IMR-90 (cell line): ENCODE data around the gene PPFIBP2. TPM values are rescaled to one million over a fixed set of nuclear protein-coding genes. Genes with fewer than 3 reads are reported as not detected.

Experiments used
- ATAC-seq: fragments of 200-7000 bp; cut with Tn5 transposase; 2 replicates; pipeline ENCODE4 v1.9.1; 2020; ENCODE audit warnings: low read depth, mild to moderate bottlenecking, moderate library complexity
- BruUV-seq: library from RNA; stranded (reverse); fragments of 400-500 nt; replicated peaks from 2 replicates; lab custom pipeline; 2021; lab: Mats Ljungman, UMichigan
- CTCF ChIA-PET: fragments of 300-600 bp; formaldehyde crosslinking; extraction: SDS; loops from one replicate; lab custom pipeline; 2021; ENCODE audit warnings: antibody characterized with exemption; lab: Yijun Ruan, JAX
- POLR2A ChIA-PET: fragments of 300-600 bp; sonication (Branson Sonifier 250); formaldehyde crosslinking; loops from one replicate; lab custom pipeline; 2022; ENCODE audit warnings: antibody characterized with exemption; ENCODE audit not compliant: unreplicated experiment; lab: Charles Lee
- DNase-seq: peaks from one replicate; pipeline ENCODE4 v3.0.0; 2013
- H2AFZ ChIP-seq: replicated peaks from 2 replicates; pipeline ENCODE3; 2013; ENCODE audit warnings: low read length, mild to moderate bottlenecking; ENCODE audit not compliant: poor library complexity
- H2AK5ac ChIP-seq: 2 replicates; pipeline ENCODE4 v1.6.1; 2013; ENCODE audit warnings: low read depth, low read length, inconsistent platforms
- H2AK9ac ChIP-seq: replicated peaks from 2 replicates; pipeline ENCODE3; 2013; ENCODE audit warnings: mild to moderate bottlenecking, low read depth, low read length, moderate library complexity; ENCODE audit not compliant: poor library complexity
- H2BK120ac ChIP-seq: 2 replicates; pipeline ENCODE4 v1.6.1; 2013; ENCODE audit warnings: low read depth, low read length, inconsistent platforms
- H2BK15ac ChIP-seq: 3 replicates; pipeline ENCODE4 v1.6.1; 2013; ENCODE audit warnings: low read depth, low read length, inconsistent platforms
- H2BK20ac ChIP-seq: 2 replicates; pipeline ENCODE4 v1.6.1; 2013; ENCODE audit warnings: low read depth, mild to moderate bottlenecking, inconsistent platforms, low read length, moderate library complexity
- H2BK5ac ChIP-seq: 2 replicates; pipeline ENCODE4 v1.6.1; 2013; ENCODE audit warnings: mild to moderate bottlenecking, low read depth, low read length, inconsistent platforms; ENCODE audit not compliant: poor library complexity, severe bottlenecking
- H3K14ac ChIP-seq: replicated peaks from 2 replicates; pipeline ENCODE4 v1.6.1; 2013; ENCODE audit warnings: low read depth, low read length, inconsistent platforms
- H3K18ac ChIP-seq: 2 replicates; pipeline ENCODE4 v1.6.1; 2013; ENCODE audit warnings: low read depth, low read length, control low read depth
- H3K23ac ChIP-seq: 2 replicates; pipeline ENCODE4 v1.6.1; 2013; ENCODE audit warnings: low read depth, low read length, inconsistent platforms
- H3K27ac ChIP-seq: 2 replicates; pipeline ENCODE4 v1.5.1; 2013; ENCODE audit warnings: mild to moderate bottlenecking, control low read depth, low read length; ENCODE audit not compliant: insufficient read depth
- H3K27me3 ChIP-seq: 2 replicates; pipeline ENCODE4 v1.6.1; 2013; ENCODE audit warnings: low read length; ENCODE audit not compliant: control insufficient read depth, insufficient read depth
- H3K36me3 ChIP-seq: 2 replicates; pipeline ENCODE4 v1.6.1; 2013; ENCODE audit warnings: low read length, mixed read lengths; ENCODE audit not compliant: control insufficient read depth, insufficient read depth
- H3K4ac ChIP-seq: 2 replicates; pipeline ENCODE4 v1.6.1; 2013; ENCODE audit warnings: low read depth, low read length, inconsistent platforms
- H3K4me1 ChIP-seq: 2 replicates; pipeline ENCODE4 v1.6.1; 2013; ENCODE audit warnings: low read length, mixed read lengths; ENCODE audit not compliant: control insufficient read depth, insufficient read depth
- H3K4me2 ChIP-seq: 2 replicates; pipeline ENCODE4 v1.6.1; 2013; ENCODE audit warnings: low read depth, mild to moderate bottlenecking, control low read depth, low read length, moderate library complexity
- H3K4me3 ChIP-seq: 2 replicates; pipeline ENCODE4 v1.5.1; 2013; ENCODE audit warnings: low read depth, mild to moderate bottlenecking, control low read depth, low read length, moderate library complexity; ENCODE audit not compliant: insufficient read depth
- H3K56ac ChIP-seq: 2 replicates; pipeline ENCODE4 v1.6.1; 2013; ENCODE audit warnings: low read length, inconsistent platforms; ENCODE audit not compliant: insufficient read depth; ENCODE audit errors: extremely low read depth
- H3K79me1 ChIP-seq, 2 experiments: 2 replicates each; pipeline ENCODE4 v1.6.1; 2013; ENCODE audit warnings: low read length in 2 of 2, inconsistent platforms in 1 of 2, low read depth in 1 of 2
- H3K9ac ChIP-seq: 2 replicates; pipeline ENCODE4 v1.6.1; 2013; ENCODE audit warnings: low read depth, low read length, control low read depth
- H3K9me1 ChIP-seq: 2 replicates; pipeline ENCODE4 v1.6.1; 2013; ENCODE audit warnings: low read length, inconsistent platforms; ENCODE audit not compliant: insufficient read depth
- H3K9me3 ChIP-seq: 2 replicates; pipeline ENCODE4 v1.6.1; 2013; ENCODE audit warnings: low read length; ENCODE audit not compliant: control insufficient read depth, insufficient read depth
- H4K20me1 ChIP-seq: 2 replicates; pipeline ENCODE4 v1.6.1; 2013; ENCODE audit warnings: low read length, inconsistent platforms; ENCODE audit not compliant: insufficient read depth
- H4K5ac ChIP-seq: 2 replicates; pipeline ENCODE4 v1.6.1; 2013; ENCODE audit warnings: mild to moderate bottlenecking, low read depth, low read length, control low read depth
- H4K8ac ChIP-seq, 2 experiments: 2 replicates each; pipeline ENCODE4 v1.6.1; 2013; ENCODE audit warnings: low read depth in 2 of 2, low read length in 2 of 2, control low read depth in 1 of 2, inconsistent platforms in 1 of 2
- H4K91ac ChIP-seq: 2 replicates; pipeline ENCODE4 v1.6.1; 2013; ENCODE audit warnings: low read depth, low read length, inconsistent platforms; ENCODE audit not compliant: insufficient read depth
- MAFK ChIP-seq: IDR thresholded peaks from 2 replicates; pipeline ENCODE4 v1.6.1; 2012; ENCODE audit warnings: low read depth, low read length, improper control_type of control experiment
- MAZ ChIP-seq: IDR thresholded peaks from 2 replicates; pipeline ENCODE4 v1.6.1; 2012; ENCODE audit warnings: low read depth, mild to moderate bottlenecking, low read length, improper control_type of control experiment, moderate library complexity, borderline replicate concordance
- MXI1 ChIP-seq: IDR thresholded peaks from 2 replicates; pipeline ENCODE4 v1.6.1; 2012; ENCODE audit warnings: low read depth, mild to moderate bottlenecking, low read length, moderate library complexity, borderline replicate concordance
- NFE2L2 ChIP-seq: fragments of 150-350 bp; IDR thresholded peaks from 2 replicates; pipeline ENCODE4 v1.6.1; 2016; ENCODE audit warnings: low read depth, mild to moderate bottlenecking, low read length
- POLR2A ChIP-seq: IDR thresholded peaks from 2 replicates; pipeline ENCODE4 v1.6.1; 2012; ENCODE audit warnings: mild to moderate bottlenecking, low read depth, low read length
- RAD21 ChIP-seq: IDR thresholded peaks from 2 replicates; pipeline ENCODE4 v1.6.1; 2012; ENCODE audit warnings: low read length, improper control_type of control experiment
- RFX5 ChIP-seq: IDR thresholded peaks from 2 replicates; pipeline ENCODE4 v1.8.0; 2012; ENCODE audit warnings: low read depth, mild to moderate bottlenecking, low read length, moderate library complexity
- SMC3 ChIP-seq: fragments of 150-350 bp; IDR thresholded peaks from 2 replicates; pipeline ENCODE4 v1.6.1; 2016; ENCODE audit warnings: low read depth, mild to moderate bottlenecking, antibody characterized with exemption, low read length, moderate library complexity
- dilution Hi-C: fragments of 300-500 bp; cut with HindIII; formaldehyde crosslinking; loops from one replicate; pipeline ENCODE4 v1.14.3; 2018; ENCODE audit warnings: low sequenced_read_pairs; ENCODE audit not compliant: unreplicated experiment
- in situ Hi-C: fragments of 300-500 bp; cut with MboI; formaldehyde crosslinking; loops from 3 replicates; pipeline ENCODE4 v1.14.3; 2019; ENCODE audit warnings: low sequenced_read_pairs, inconsistent platforms, mixed read lengths
- intact Hi-C: fragments of 100-400 bp; cut with micrococcal nuclease; formaldehyde crosslinking; loops from 2 replicates; pipeline ENCODE4 v1.10.0; 2022
- polyA plus RNA-seq, 3 experiments: library from polyadenylated mRNA; depleted of rRNA; stranded (reverse); fragments of >200 nt; gene quantifications; 2 replicates each; pipeline ENCODE4 v1.2.3, GENCODE V29; 2012; ENCODE audit warnings: low replicate concordance in 1 of 3
- total RNA-seq: library from RNA; depleted of rRNA; stranded (reverse); fragments of >200 nt; gene quantifications from 2 replicates; pipeline ENCODE4 v1.2.3, GENCODE V29; 2012
- TF ChIP-seq, protein P1 (sequence below): fragments of 150-350 bp; IDR thresholded peaks from 2 replicates; pipeline ENCODE4 v1.6.1; 2016; ENCODE audit warnings: low read depth, mild to moderate bottlenecking, low read length, moderate library complexity, borderline replicate concordance
- TF ChIP-seq, protein P2 (sequence below): fragments of 150-350 bp; IDR thresholded peaks from 2 replicates; pipeline ENCODE4 v1.6.1; 2017; ENCODE audit warnings: mild to moderate bottlenecking, antibody characterized with exemption, low read length, low read depth
- TF ChIP-seq, protein P3 (sequence below): conservative IDR thresholded peaks from 2 replicates; pipeline ENCODE4 v1.5.1; 2012; ENCODE audit warnings: mild to moderate bottlenecking, low read depth, low read length, improper control_type of control experiment

Gene PPFIBP2
- total and polyA plus RNA-seq, 2 of the 4 experiments (the other 2 are of a cell fraction): 6.0 to 11.8 TPM

DNA sequence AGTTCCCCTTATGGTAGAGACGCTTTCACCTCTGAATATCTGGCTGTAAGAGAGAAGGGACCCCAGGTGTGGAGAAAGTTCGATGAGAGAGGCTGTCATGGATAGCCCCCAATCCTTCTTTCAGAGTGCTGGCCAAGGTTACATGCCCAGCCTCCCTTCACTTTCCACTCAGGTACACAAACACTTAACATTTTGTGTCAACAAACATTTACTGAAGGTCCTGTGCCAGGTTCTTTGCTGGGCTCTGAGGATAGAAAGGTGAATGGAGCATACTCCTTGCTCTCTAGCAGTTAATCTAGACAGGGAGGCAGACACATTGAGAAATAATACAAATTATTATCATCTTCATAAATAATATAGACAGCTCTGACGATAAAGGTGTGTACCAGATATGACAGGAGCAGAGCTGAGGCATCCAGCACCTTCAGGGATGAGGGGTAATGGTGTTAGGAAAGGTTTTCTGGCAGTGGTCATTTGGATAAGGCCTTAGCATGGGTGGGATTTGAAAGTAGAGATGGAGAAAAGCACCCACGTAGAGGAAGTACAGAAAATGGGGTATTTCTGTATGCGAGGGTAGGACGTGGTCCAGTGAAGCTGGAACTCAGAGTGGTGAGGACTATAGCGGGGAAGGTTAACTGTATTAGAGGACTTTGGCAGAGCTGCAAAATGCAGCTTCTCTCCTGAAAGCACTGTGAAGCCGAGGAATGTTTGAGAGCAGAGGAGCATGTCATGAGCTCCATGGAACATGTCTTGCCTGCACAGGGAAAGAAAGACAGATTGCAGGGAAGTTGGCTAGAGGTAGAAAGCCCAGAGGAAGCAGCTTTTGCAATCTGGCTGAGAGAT is 19.6 kb downstream of the PPFIBP2 start (continued):
- TF ChIP-seq, protein P1, sequence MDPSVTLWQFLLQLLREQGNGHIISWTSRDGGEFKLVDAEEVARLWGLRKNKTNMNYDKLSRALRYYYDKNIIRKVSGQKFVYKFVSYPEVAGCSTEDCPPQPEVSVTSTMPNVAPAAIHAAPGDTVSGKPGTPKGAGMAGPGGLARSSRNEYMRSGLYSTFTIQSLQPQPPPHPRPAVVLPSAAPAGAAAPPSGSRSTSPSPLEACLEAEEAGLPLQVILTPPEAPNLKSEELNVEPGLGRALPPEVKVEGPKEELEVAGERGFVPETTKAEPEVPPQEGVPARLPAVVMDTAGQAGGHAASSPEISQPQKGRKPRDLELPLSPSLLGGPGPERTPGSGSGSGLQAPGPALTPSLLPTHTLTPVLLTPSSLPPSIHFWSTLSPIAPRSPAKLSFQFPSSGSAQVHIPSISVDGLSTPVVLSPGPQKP: no peak

DNA sequence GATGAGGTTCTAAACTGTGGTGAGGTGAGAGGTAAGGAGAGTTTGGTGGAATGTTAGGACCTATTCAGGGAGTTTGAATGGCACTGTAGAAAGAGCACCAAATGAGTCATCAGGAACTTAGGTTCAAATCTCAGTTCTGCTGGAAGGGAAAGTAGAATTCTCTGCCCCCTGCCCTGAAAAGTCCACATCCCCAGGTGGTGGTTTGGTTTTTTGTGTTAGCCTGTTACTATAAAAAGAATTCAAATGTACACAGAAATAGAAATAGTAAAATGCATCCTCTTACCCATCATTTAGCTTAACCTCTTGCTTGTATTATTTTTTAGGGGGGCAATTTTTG is 20.2 kb downstream of the PPFIBP2 start:
- ChIA-PET CTCF (interaction anchor here (1.9 kb wide), 1 partner anchor 38 kb away, joined by 4 read pairs; no protein-coding TSS in a partner anchor), POLR2A (no interaction called here)
- Histone ChIP-seq H3K56ac (no peak overlapping the region), H3K4ac (no peak overlapping the region), H2AK5ac (no peak overlapping the region), H3K9me1 (no peaks in the 10 kb centered on the region), H2BK5ac (no peak overlapping the region), H3K4me2 (no peak overlapping the region), H3K4me1 (no peaks in the 10 kb centered on the region), H2BK20ac (no peak overlapping the region), H3K27me3 (peaks cover 6% of the 10 kb centered on the region), H2BK120ac (no peak overlapping the region), H3K23ac (no peak overlapping the region), H2BK15ac (no peak overlapping the region), H3K36me3 (no peaks in the 10 kb centered on the region), H3K4me3 (no peak overlapping the region), H3K9me3 (no peaks in the 10 kb centered on the region), H3K79me1 (no peaks in the 10 kb centered on the region), H3K27ac (no peak overlapping the region), H3K14ac (no peak overlapping the region), H4K91ac (no peak overlapping the region), H3K9ac (no peak overlapping the region), H4K20me1 (no peaks in the 10 kb centered on the region), H4K8ac (no peak overlapping the region), H2AK9ac (no peak overlapping the region), H4K5ac (no peak overlapping the region), H3K18ac (no peak overlapping the region), H2AFZ (peak overlapping the region; percentile 24)
- ATAC-seq (no peak), DNase-seq (no peak)
- no TSS peak for BruUV-seq
- intact Hi-C loops: no loop called here
- in situ Hi-C loops: no loop called here
- dilution Hi-C loops: no loop called here
- TF ChIP-seq MAFK (no peak), RFX5 (no peak), MXI1 (no peak), POLR2A (no peak), RAD21 (no peak), SMC3 (no peak), NFE2L2 (no peak), MAZ (no peak)
- TF ChIP-seq, protein P2, sequence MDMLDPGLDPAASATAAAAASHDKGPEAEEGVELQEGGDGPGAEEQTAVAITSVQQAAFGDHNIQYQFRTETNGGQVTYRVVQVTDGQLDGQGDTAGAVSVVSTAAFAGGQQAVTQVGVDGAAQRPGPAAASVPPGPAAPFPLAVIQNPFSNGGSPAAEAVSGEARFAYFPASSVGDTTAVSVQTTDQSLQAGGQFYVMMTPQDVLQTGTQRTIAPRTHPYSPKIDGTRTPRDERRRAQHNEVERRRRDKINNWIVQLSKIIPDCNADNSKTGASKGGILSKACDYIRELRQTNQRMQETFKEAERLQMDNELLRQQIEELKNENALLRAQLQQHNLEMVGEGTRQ: no peak
- TF ChIP-seq, protein P3, sequence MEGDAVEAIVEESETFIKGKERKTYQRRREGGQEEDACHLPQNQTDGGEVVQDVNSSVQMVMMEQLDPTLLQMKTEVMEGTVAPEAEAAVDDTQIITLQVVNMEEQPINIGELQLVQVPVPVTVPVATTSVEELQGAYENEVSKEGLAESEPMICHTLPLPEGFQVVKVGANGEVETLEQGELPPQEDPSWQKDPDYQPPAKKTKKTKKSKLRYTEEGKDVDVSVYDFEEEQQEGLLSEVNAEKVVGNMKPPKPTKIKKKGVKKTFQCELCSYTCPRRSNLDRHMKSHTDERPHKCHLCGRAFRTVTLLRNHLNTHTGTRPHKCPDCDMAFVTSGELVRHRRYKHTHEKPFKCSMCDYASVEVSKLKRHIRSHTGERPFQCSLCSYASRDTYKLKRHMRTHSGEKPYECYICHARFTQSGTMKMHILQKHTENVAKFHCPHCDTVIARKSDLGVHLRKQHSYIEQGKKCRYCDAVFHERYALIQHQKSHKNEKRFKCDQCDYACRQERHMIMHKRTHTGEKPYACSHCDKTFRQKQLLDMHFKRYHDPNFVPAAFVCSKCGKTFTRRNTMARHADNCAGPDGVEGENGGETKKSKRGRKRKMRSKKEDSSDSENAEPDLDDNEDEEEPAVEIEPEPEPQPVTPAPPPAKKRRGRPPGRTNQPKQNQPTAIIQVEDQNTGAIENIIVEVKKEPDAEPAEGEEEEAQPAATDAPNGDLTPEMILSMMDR: no peak
- TF ChIP-seq, protein P1: no peak
